T-helper 1 cell (primary cell): ENCODE data around the gene ZNF575.

Experiments used
- DNase-seq, 5 donors: peaks; one replicate each; pipeline ENCODE4 v3.0.0-alpha.2; 2012 to 2020

ZNF575 gene

GRCh38 chr19:43575156-43575950 lies 42.4 kb downstream of the ZNF575 start, which contains the start of the genes PINLYP and XRCC1:
Gene PINLYP, plus strand, starts transcription at chr19:43575801. Its CDS starts 1,391 bp downstream, at chr19:43577192.
Gene XRCC1, minus strand, starts transcription at chr19:43575527. Its CDS starts 69 bp downstream, at chr19:43575458.
- DNase-seq, result peak; percentile 95 to 99 (median 97)

GRCh38 chr19:43575955-43576878 lies 43.2 kb downstream of the ZNF575 start:
- DNase-seq, result no peak

- no peak for DNase-seq
Measured at GRCh38 chr19:43578787-43579186, 45.8 kb downstream of the ZNF575 start.

GRCh38 chr19:43581467-43581866 lies 48.5 kb downstream of the ZNF575 start:
- DNase-seq, result no peak

- no peak for DNase-seq
Measured at GRCh38 chr19:43582495-43582894, 49.5 kb downstream of the ZNF575 start.

GRCh38 chr19:43584484-43584883 lies 51.5 kb downstream of the ZNF575 start:
- no peak for DNase-seq
